Activated naive CD4-positive, alpha-beta T cell treated with anti-CD3 and anti-CD28 coated beads, Interleukin-2, amount 10 ng/mL, durations not matched to agents 7 days and 5 days (primary cell): ENCODE measurements around the gene SOX6.

Experiments
- CTCF ChIA-PET: fragments of 350-600 bp; sonication (Branson Sonifier 250); formaldehyde crosslinking; loops from one replicate; lab custom pipeline; 2021; ENCODE audit warnings: antibody characterized with exemption; lab: Charles Lee
- DNase-seq: peaks from one replicate; pipeline ENCODE4 v3.0.0-alpha.2; 2020
- H3K27ac Mint-ChIP-seq: one replicate; pipeline ENCODE4 v1.8.0; 2021; ENCODE audit warnings: mild to moderate bottlenecking, moderate library complexity, mixed read lengths
- H3K27me3 Mint-ChIP-seq: one replicate; pipeline ENCODE4 v1.8.0; 2021; ENCODE audit warnings: mild to moderate bottlenecking, mixed read lengths
- H3K36me3 Mint-ChIP-seq: one replicate; pipeline ENCODE4 v1.8.0; 2021; ENCODE audit warnings: mixed read lengths
- H3K4me1 Mint-ChIP-seq: one replicate; pipeline ENCODE4 v1.8.0; 2021; ENCODE audit warnings: mixed read lengths
- H3K4me3 Mint-ChIP-seq: one replicate; pipeline ENCODE4 v1.8.0; 2021; ENCODE audit warnings: mild to moderate bottlenecking, moderate library complexity, mixed read lengths
- H3K9me3 Mint-ChIP-seq: one replicate; pipeline ENCODE4 v1.8.0; 2021; ENCODE audit warnings: mixed read lengths

SOX6 gene

GRCh38 chr11:16248248-16248647, 108.1 kb downstream of the SOX6 start:
- DNase-seq: no peak
- Mint-ChIP-seq H3K9me3 (peaks cover 12% of the 10 kb centered on the region), H3K4me3 (no peak overlapping the region), H3K36me3 (no peaks in the 10 kb centered on the region), H3K27ac (no peak overlapping the region), H3K27me3 (no peaks in the 10 kb centered on the region), H3K4me1 (no peaks in the 10 kb centered on the region)
- CTCF ChIA-PET: no interaction called here

- Mint-ChIP-seq H3K9me3 (peaks cover 5% of the 10 kb centered on the region), H3K27me3 (no peaks in the 10 kb centered on the region), H3K27ac (no peak overlapping the region), H3K36me3 (no peaks in the 10 kb centered on the region), H3K4me1 (no peaks in the 10 kb centered on the region), H3K4me3 (no peak overlapping the region)
- CTCF ChIA-PET: no interaction called here
- no peak for DNase-seq
Observed at GRCh38 chr11:16242806-16243205, 113.5 kb downstream of the SOX6 start.

- Mint-ChIP-seq H3K27ac (no peak overlapping the region), H3K4me3 (no peak overlapping the region), H3K27me3 (no peaks in the 10 kb centered on the region), H3K36me3 (no peaks in the 10 kb centered on the region), H3K4me1 (no peaks in the 10 kb centered on the region), H3K9me3 (peaks cover 5% of the 10 kb centered on the region)
- CTCF ChIA-PET: no interaction called here
- no peak for DNase-seq
Observed at GRCh38 chr11:16240687-16241086, 115.7 kb downstream of the SOX6 start.

GRCh38 chr11:16239141-16240105, 116.9 kb downstream of the SOX6 start:
- CTCF ChIA-PET: no interaction called here
- H3K27ac Mint-ChIP-seq: no peak overlapping the region
- no peaks in the 10 kb centered on the region for H3K27me3 Mint-ChIP-seq
- no peak for DNase-seq
- peaks cover 5% of the 10 kb centered on the region for H3K9me3 Mint-ChIP-seq
- H3K36me3 Mint-ChIP-seq: no peaks in the 10 kb centered on the region
- no peak overlapping the region for H3K4me3 Mint-ChIP-seq
- H3K4me1 Mint-ChIP-seq: no peaks in the 10 kb centered on the region

- Mint-ChIP-seq H3K27ac (no peak overlapping the region), H3K27me3 (no peaks in the 10 kb centered on the region), H3K4me1 (no peaks in the 10 kb centered on the region), H3K36me3 (no peaks in the 10 kb centered on the region), H3K4me3 (no peak overlapping the region), H3K9me3 (no peaks in the 10 kb centered on the region)
- DNase-seq: no peak
- CTCF ChIA-PET: no interaction called here
Observed at GRCh38 chr11:16226245-16226644, 130.1 kb downstream of the SOX6 start.

- no peaks in the 10 kb centered on the region for H3K4me1 Mint-ChIP-seq
- H3K27me3 Mint-ChIP-seq: no peaks in the 10 kb centered on the region
- CTCF ChIA-PET: no interaction called here
- DNase-seq: no peak
- no peaks in the 10 kb centered on the region for H3K36me3 Mint-ChIP-seq
- H3K27ac Mint-ChIP-seq: no peak overlapping the region
- H3K9me3 Mint-ChIP-seq: no peaks in the 10 kb centered on the region
- H3K4me3 Mint-ChIP-seq: no peak overlapping the region
Observed at GRCh38 chr11:16225623-16226022, 130.7 kb downstream of the SOX6 start.

- Mint-ChIP-seq H3K27ac (no peak overlapping the region), H3K36me3 (no peaks in the 10 kb centered on the region), H3K4me1 (no peaks in the 10 kb centered on the region), H3K9me3 (no peaks in the 10 kb centered on the region), H3K27me3 (no peaks in the 10 kb centered on the region), H3K4me3 (no peak overlapping the region)
- no peak for DNase-seq
- CTCF ChIA-PET: interaction anchor here (0.6 kb wide), 1 partner anchor 27 kb away, joined by 3 read pairs; no protein-coding TSS in a partner anchor
Observed at GRCh38 chr11:16223558-16223957, 132.8 kb downstream of the SOX6 start.

GRCh38 chr11:16217631-16218030, 138.7 kb downstream of the SOX6 start:
- Mint-ChIP-seq H3K27ac (no peak overlapping the region), H3K4me1 (no peaks in the 10 kb centered on the region), H3K27me3 (no peaks in the 10 kb centered on the region), H3K9me3 (no peaks in the 10 kb centered on the region), H3K36me3 (no peaks in the 10 kb centered on the region), H3K4me3 (no peak overlapping the region)
- CTCF ChIA-PET: no interaction called here
- DNase-seq: no peak

- Mint-ChIP-seq H3K27ac (no peak overlapping the region), H3K4me3 (no peak overlapping the region), H3K9me3 (no peaks in the 10 kb centered on the region), H3K4me1 (no peaks in the 10 kb centered on the region), H3K27me3 (no peaks in the 10 kb centered on the region), H3K36me3 (no peaks in the 10 kb centered on the region)
- CTCF ChIA-PET: no interaction called here
- no peak for DNase-seq
Observed at GRCh38 chr11:16216831-16217230, 139.5 kb downstream of the SOX6 start.

GRCh38 chr11:16215352-16215751, 141.0 kb downstream of the SOX6 start:
- Mint-ChIP-seq H3K4me3 (no peak overlapping the region), H3K27ac (no peak overlapping the region), H3K9me3 (no peaks in the 10 kb centered on the region), H3K36me3 (no peaks in the 10 kb centered on the region), H3K27me3 (no peaks in the 10 kb centered on the region), H3K4me1 (no peaks in the 10 kb centered on the region)
- no peak for DNase-seq
- CTCF ChIA-PET: no interaction called here

GRCh38 chr11:16211407-16211806, 144.9 kb downstream of the SOX6 start:
- H3K36me3 Mint-ChIP-seq: no peaks in the 10 kb centered on the region
- no peak overlapping the region for H3K4me3 Mint-ChIP-seq
- no peaks in the 10 kb centered on the region for H3K4me1 Mint-ChIP-seq
- H3K27me3 Mint-ChIP-seq: no peaks in the 10 kb centered on the region
- CTCF ChIA-PET: no interaction called here
- no peaks in the 10 kb centered on the region for H3K9me3 Mint-ChIP-seq
- no peak overlapping the region for H3K27ac Mint-ChIP-seq
- no peak for DNase-seq

- Mint-ChIP-seq H3K4me1 (no peaks in the 10 kb centered on the region), H3K27me3 (no peaks in the 10 kb centered on the region), H3K36me3 (no peaks in the 10 kb centered on the region), H3K9me3 (no peaks in the 10 kb centered on the region), H3K4me3 (no peak overlapping the region), H3K27ac (no peak overlapping the region)
- no peak for DNase-seq
- CTCF ChIA-PET: no interaction called here
Observed at GRCh38 chr11:16204261-16204660, 152.1 kb downstream of the SOX6 start.

- no peaks in the 10 kb centered on the region for H3K36me3 Mint-ChIP-seq
- H3K27ac Mint-ChIP-seq: no peak overlapping the region
- H3K27me3 Mint-ChIP-seq: no peaks in the 10 kb centered on the region
- H3K9me3 Mint-ChIP-seq: no peaks in the 10 kb centered on the region
- no peaks in the 10 kb centered on the region for H3K4me1 Mint-ChIP-seq
- CTCF ChIA-PET: no interaction called here
- DNase-seq: no peak
- no peak overlapping the region for H3K4me3 Mint-ChIP-seq
Observed at GRCh38 chr11:16195651-16196050, 160.7 kb downstream of the SOX6 start.

- Mint-ChIP-seq H3K9me3 (no peaks in the 10 kb centered on the region), H3K4me1 (no peaks in the 10 kb centered on the region), H3K4me3 (no peak overlapping the region), H3K36me3 (no peaks in the 10 kb centered on the region), H3K27ac (no peak overlapping the region), H3K27me3 (no peaks in the 10 kb centered on the region)
- CTCF ChIA-PET: no interaction called here
- DNase-seq: no peak
Observed at GRCh38 chr11:16194566-16194965, 161.8 kb downstream of the SOX6 start.

GRCh38 chr11:16193897-16194381, 162.4 kb downstream of the SOX6 start:
- CTCF ChIA-PET: no interaction called here
- Mint-ChIP-seq H3K27ac (no peak overlapping the region), H3K36me3 (no peaks in the 10 kb centered on the region), H3K4me1 (no peaks in the 10 kb centered on the region), H3K4me3 (no peak overlapping the region), H3K9me3 (no peaks in the 10 kb centered on the region), H3K27me3 (no peaks in the 10 kb centered on the region)
- DNase-seq: no peak
